Right lobe of liver (tissue), 4 donors: ENCODE data around the gene CLDND1.

Experiments used
- CTCF ChIP-seq, 4 donors: fragments of 200-600 bp in 3 of 4; fragments of 450-650 bp in 1 of 4; IDR thresholded peaks; one replicate each; pipeline versions ENCODE4 v1.5.1 to v1.8.0; 2016 to 2022; ENCODE audit warnings: antibody characterized with exemption in 4 of 4, mild to moderate bottlenecking in 2 of 4
- POLR2A ChIP-seq: fragments of 450-650 bp; IDR thresholded peaks from one replicate; pipeline ENCODE4 v1.6.1; 2017; ENCODE audit warnings: antibody characterized with exemption, mild to moderate bottlenecking
- donor health status: DM: no; HTN: no; CAD: no.
- donor health status: DM: no; HTN: no; CAD: no.
- donor health status: DM: no; HTN: yes; CAD: no.

GRCh38 chr3:98564282-98565005, 41.7 kb upstream of the CLDND1 start:
- TF ChIP-seq CTCF (IDR thresholded peaks at IDR 0.05), result no peak
- TF ChIP-seq POLR2A, result no peak
